Tibial artery (tissue), 4 donors: Measurements from ENCODE around the gene TCFL5.

Experiments used
- DNase-seq, 2 donors: peaks; one replicate each; pipeline ENCODE4 v3.0.0-alpha.2; 2019
- H3K27ac ChIP-seq, 2 donors: fragments of 200-600 bp; sonication (generic) in 1 of 2; 1 replicate in 1 of 2; 2 replicates in 1 of 2; pipeline ENCODE4 v1.5.1; 2018 to 2019; ENCODE audit warnings: mild to moderate bottlenecking in 1 of 2
- H3K27me3 ChIP-seq, 2 donors: fragments of 200-600 bp; sonication (generic) in 1 of 2; one replicate each; pipeline versions ENCODE4 v1.5.1 to v1.6.0; 2016 to 2019
- H3K36me3 ChIP-seq, 3 donors: fragments of 200-600 bp; sonication (generic) in 2 of 3; one replicate each; pipeline ENCODE4 v1.5.1; 2016 to 2019; ENCODE audit warnings: mild to moderate bottlenecking in 2 of 3
- H3K4me1 ChIP-seq, 4 donors: fragments of 200-600 bp; sonication (generic) in 2 of 4; 1 replicate in 3 of 4; 2 replicates in 1 of 4; pipeline ENCODE4 v1.5.1; 2016 to 2019
- H3K4me3 ChIP-seq, 2 donors: fragments of 200-600 bp; sonication (generic) in 1 of 2; 1 replicate in 1 of 2; 2 replicates in 1 of 2; pipeline ENCODE4 v1.5.1; 2018 to 2019; ENCODE audit warnings: mild to moderate bottlenecking in 2 of 2
- H3K9me3 ChIP-seq, 3 donors: fragments of 200-600 bp; sonication (generic) in 1 of 3; one replicate each; pipeline ENCODE4 v1.5.1; 2016 to 2019
- intact Hi-C: fragments of 100-400 bp; cut with DNase I; formaldehyde crosslinking; loops from one replicate; pipeline ENCODE4 v1.15.0; 2023; ENCODE audit warnings: low total_unique reads
- TF ChIP-seq, protein P1 (sequence below), 2 experiments: fragments of 200-600 bp in 1 of 2; fragments of 450-650 bp in 1 of 2; IDR thresholded peaks; one replicate each; pipeline ENCODE4 v1.5.1; 2017 to 2019; ENCODE audit warnings: antibody characterized with exemption in 2 of 2, mild to moderate bottlenecking in 1 of 2, moderate library complexity in 1 of 2

Gene TCFL5

DNA sequence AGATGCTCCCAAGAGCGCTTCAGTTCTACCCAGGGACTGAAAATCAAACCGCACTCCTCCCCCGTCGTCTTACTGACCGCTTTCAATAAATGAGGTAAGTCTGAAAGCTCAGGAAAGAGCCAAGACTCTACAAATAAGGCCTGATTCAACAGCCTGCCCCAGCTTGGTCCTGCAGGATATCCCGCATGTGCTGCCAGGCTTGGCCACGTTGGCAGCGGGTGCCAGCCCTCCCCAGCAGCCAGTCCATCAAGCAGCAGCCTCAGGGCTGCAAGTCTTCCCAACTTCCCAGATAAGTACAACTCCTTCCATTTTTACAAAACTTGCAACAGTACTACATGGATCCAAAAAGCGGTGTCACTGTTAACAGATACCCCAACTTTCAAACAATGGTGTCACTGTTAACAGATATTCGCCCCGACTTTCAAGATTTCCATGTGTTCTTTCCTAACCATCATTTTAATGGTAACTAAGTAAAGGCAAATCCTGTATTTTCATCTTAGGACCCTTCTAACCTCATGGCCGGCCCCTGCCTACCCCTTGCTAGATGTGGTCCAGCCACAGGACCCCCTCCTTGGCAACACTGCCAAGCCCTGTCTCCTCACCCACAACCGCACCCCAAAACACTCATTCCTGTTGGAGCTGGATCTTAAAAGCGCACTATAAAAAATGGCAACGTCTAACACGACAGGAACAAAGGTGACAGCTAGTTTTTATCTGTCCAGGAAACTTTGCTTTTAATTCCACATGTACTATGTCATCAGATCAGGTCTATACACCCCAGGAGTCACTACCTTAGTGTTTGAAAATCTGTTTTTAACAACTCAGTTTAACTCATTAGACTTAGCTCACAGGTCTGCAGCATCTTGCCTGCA lies 36.7 kb upstream of the TCFL5 start:
- DNase-seq = no peak
- Histone ChIP-seq H3K4me1 (peaks cover 0 to 37% (median 18%) of the 10 kb centered on the region in 4 donors), H3K27ac (no peak overlapping the region), H3K4me3 (no peak overlapping the region), H3K36me3 (peaks cover 38 to 64% (median 60%) of the 10 kb centered on the region in 3 donors), H3K9me3 (no peaks in the 10 kb centered on the region), H3K27me3 (no peaks in the 10 kb centered on the region)
- intact Hi-C loops = no loop called here
- TF ChIP-seq, protein P1, sequence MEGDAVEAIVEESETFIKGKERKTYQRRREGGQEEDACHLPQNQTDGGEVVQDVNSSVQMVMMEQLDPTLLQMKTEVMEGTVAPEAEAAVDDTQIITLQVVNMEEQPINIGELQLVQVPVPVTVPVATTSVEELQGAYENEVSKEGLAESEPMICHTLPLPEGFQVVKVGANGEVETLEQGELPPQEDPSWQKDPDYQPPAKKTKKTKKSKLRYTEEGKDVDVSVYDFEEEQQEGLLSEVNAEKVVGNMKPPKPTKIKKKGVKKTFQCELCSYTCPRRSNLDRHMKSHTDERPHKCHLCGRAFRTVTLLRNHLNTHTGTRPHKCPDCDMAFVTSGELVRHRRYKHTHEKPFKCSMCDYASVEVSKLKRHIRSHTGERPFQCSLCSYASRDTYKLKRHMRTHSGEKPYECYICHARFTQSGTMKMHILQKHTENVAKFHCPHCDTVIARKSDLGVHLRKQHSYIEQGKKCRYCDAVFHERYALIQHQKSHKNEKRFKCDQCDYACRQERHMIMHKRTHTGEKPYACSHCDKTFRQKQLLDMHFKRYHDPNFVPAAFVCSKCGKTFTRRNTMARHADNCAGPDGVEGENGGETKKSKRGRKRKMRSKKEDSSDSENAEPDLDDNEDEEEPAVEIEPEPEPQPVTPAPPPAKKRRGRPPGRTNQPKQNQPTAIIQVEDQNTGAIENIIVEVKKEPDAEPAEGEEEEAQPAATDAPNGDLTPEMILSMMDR (IDR thresholded peaks at IDR 0.05) = no peak

DNA sequence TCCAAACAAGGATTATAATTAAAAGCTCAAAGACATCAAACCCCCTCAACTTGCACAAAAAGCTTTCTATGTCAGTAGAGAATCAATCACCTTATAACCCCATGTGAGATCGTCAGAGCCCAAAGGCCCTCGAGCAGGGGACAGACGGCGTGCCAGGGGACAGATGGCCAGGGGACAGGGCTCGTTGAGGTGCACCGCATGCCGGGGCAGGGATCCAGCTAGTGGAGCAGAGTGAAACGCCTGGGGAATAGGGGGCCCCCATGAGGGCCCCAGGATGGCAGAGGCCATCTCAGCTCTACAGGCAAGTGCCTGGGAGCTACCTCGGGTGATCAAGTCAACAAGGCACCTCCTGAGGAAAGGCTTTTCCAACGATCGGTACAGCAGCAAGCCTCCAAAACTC lies 36.0 kb upstream of the TCFL5 start:
- Histone ChIP-seq H3K9me3 (no peaks in the 10 kb centered on the region), H3K4me1 (peaks cover 0 to 37% (median 18%) of the 10 kb centered on the region in 4 donors), H3K36me3 (peaks cover 38 to 64% (median 60%) of the 10 kb centered on the region in 3 donors), H3K4me3 (no peak overlapping the region), H3K27ac (no peak overlapping the region), H3K27me3 (no peaks in the 10 kb centered on the region)
- TF ChIP-seq, protein P1 (IDR thresholded peaks at IDR 0.05) = no peak
- DNase-seq = no peak
- intact Hi-C loops = no loop called here

DNA sequence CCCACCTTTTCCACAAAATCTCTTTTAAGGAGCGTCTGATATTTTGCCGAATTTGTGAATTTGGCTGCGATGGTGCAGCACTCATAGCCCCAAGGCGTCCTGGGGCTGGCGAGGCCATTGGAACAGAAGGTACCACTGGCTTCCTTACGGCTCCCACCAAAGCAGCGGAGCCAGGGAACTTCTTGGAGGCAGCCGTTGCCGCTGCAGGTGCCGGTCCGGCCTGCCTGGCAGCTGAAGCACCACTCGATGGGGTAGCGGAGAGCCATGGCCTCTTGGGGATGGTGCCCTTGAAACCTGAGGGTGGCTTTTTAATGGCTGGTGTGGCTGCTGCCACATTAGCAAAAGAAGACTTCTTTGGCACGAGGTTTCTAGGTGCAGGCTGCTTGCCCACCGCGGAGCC lies 34.9 kb upstream of the TCFL5 start:
- TF ChIP-seq, protein P1 (IDR thresholded peaks at IDR 0.05) = no peak
- no peak overlapping the region for H3K27ac ChIP-seq
- H3K9me3 ChIP-seq = no peaks in the 10 kb centered on the region
- peaks cover 48 to 64% (median 60%) of the 10 kb centered on the region in 3 donors for H3K36me3 ChIP-seq
- no peaks in the 10 kb centered on the region for H3K27me3 ChIP-seq
- intact Hi-C loops = no loop called here
- H3K4me3 ChIP-seq = no peak overlapping the region
- DNase-seq = no peak
- H3K4me1 ChIP-seq = peaks cover 0 to 37% (median 18%) of the 10 kb centered on the region in 4 donors

DNA sequence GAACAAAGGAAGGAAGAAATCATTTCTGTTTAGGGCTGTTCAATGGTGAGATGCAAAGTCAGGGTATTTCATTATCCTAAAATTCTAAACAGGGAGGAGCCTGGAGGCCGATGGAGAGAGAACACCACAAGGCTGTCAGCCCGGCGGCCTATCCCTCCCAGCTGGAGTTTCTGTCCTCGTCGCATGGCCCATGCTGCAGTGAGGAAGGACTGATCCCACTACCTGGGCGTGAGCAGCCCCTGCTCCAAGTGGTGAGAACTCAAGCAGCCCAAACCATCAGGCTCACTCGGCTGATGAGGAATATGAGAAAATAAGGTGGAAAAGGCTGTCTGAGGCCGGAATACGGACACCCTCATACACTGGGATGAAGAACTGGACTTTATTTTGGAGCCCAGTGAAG lies 33.9 kb upstream of the TCFL5 start:
- Histone ChIP-seq H3K36me3 (peaks cover 58 to 64% (median 61%) of the 10 kb centered on the region in 3 donors), H3K9me3 (no peaks in the 10 kb centered on the region), H3K4me3 (no peak overlapping the region), H3K4me1 (peaks cover 0 to 34% (median 16%) of the 10 kb centered on the region in 4 donors), H3K27ac (no peak overlapping the region), H3K27me3 (no peaks in the 10 kb centered on the region)
- TF ChIP-seq, protein P1 (IDR thresholded peaks at IDR 0.05) = no peak
- DNase-seq = no peak
- intact Hi-C loops = no loop called here

DNA sequence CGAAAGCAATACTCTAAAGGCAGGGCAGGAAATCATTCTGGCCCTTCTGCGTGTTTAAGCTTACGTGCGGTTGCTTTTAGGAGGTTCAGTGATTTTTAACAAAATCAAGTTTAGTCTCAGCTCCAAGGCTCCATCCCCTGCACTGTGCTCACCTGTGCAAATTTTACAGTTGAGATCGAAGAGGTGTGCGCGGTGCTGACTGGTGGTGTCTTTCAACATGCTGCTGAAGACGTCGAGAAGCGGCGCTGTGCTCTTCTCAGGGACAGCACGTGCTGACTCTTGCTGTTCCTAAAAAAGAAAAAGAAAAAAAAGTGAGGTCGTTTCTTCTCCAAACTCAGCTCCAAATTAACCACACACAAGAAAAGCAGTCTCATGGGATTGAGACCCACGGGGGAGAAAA lies 32.6 kb upstream of the TCFL5 start:
- intact Hi-C loops = no loop called here
- no peaks in the 10 kb centered on the region for H3K9me3 ChIP-seq
- no peaks in the 10 kb centered on the region for H3K27me3 ChIP-seq
- DNase-seq = no peak
- TF ChIP-seq, protein P1 (IDR thresholded peaks at IDR 0.05) = no peak
- H3K36me3 ChIP-seq = peaks cover 70 to 77% (median 74%) of the 10 kb centered on the region in 3 donors
- H3K27ac ChIP-seq = no peak overlapping the region
- peaks cover 0 to 21% (median 4%) of the 10 kb centered on the region in 4 donors for H3K4me1 ChIP-seq
- no peak overlapping the region for H3K4me3 ChIP-seq
